Germinal center (tissue), 1 donor: ENCODE measurements around the gene SSH3.

Experiments used
- DNase-seq: peaks from one replicate; pipeline ENCODE4 v3.0.0; 2012; ENCODE audit warnings: mixed read lengths, low spot score

The SSH3 gene

GRCh38 chr11:67268081-67268961, 35.0 kb upstream of the SSH3 start:
- peak; percentile 65 for DNase-seq

DNA sequence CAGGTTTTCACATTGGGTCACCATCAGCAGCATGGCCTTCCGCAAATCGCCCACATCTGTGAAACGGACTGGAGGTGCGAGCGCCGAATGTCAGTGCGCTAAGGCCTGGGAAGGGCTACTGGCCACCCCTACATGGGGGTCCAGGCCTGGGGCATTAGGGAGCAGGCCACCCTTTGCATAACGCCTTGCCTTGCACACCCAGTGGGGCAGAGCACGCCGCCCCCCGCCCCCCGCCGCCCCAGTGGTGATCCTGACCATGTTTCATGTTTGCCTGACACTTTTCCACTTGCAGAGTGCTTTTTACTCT, 34.4 kb upstream of the SSH3 start:
- DNase-seq: no peak

DNA sequence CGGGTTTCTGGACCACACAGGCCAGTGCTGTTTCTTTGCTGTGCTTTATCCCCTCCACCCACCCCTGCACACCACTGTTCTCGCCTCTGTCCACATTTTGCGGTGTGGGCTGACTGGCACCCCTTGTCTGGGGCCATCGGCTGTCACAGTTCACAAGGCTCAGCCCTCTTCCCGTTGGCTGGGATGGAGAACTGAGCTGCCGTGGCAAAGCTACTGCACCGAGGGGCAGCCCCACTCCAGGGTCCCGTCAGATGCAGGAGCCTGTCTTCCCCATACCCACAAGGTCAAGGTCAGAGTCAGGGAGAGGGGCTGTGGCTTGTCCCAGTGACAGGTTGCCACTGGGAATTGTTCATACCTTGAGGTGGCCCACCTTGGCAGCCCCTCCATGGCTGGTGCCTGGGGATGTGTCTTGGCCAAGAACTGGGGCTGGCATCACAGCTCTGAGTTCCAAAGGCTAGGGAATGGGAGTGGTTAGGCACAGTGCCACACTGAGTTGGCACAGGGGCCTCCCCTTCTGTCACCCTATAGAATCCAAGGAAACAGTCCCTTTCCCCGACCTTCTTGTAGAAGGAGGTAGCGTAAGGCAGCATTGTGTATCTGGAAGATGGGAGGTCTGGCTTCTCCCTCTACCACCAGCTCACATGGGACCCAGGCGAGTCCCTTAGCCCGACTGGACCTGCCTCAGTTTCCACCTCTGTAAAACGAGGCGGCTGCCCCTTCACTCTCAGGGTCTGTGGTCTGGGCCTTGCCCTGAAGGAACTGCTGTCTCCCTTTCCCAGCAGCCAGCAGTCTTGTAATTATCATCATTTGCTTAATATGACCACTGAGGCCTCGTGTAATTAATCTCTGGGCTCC, 33.7 kb upstream of the SSH3 start:
- DNase-seq: peak; percentile 20

DNA sequence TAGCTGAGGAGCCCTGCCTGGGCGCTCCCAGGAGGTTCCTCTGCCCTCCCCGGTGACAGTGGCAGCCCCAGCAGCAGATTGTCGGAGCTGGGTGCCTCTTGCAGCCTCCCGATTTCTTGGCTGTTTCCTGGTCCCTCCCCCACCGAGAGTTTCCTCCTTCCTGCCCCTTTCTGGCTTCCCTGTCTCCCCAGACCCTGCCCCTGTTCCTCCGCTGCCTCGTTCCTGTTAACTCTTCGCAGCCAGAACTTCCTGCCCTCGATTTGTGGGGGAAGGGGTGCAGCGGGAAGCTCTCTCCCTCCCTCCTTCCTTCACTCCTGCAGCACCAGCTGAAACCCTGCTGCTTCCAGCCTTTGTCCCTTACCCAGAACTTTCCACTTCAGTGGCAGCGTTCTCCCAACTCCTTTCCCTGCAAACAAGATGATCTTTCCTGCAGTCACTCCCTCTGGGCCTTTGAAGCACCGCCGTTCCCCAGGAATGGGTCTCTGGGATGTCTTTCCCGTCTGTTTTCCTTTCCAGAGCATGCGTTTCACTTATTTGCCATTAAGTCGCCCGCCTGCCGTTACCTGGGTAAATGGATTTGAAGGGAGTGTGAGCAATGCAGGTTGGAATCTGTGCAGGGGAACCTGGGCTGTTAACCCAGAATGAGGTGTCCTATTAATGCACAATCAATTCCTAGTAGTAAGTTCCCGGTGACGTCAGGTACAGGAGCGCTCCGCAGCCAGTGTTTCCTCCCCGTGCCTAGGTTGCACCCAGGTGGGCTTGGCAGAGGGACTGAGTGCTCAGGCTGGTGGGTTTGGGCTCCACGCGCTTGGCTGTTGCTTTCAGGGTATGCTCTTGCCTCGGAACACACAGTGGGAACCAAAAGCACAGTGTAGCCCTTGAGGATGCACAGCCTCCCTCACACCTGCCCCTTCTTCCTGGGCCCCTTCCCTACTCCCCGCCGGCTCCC, 32.8 kb upstream of the SSH3 start:
- peak; percentile 29 for DNase-seq

GRCh38 chr11:67271205-67271540, 32.2 kb upstream of the SSH3 start:
- no peak for DNase-seq

GRCh38 chr11:67271541-67272284, 31.6 kb upstream of the SSH3 start:
- peak; percentile 56 for DNase-seq

DNA sequence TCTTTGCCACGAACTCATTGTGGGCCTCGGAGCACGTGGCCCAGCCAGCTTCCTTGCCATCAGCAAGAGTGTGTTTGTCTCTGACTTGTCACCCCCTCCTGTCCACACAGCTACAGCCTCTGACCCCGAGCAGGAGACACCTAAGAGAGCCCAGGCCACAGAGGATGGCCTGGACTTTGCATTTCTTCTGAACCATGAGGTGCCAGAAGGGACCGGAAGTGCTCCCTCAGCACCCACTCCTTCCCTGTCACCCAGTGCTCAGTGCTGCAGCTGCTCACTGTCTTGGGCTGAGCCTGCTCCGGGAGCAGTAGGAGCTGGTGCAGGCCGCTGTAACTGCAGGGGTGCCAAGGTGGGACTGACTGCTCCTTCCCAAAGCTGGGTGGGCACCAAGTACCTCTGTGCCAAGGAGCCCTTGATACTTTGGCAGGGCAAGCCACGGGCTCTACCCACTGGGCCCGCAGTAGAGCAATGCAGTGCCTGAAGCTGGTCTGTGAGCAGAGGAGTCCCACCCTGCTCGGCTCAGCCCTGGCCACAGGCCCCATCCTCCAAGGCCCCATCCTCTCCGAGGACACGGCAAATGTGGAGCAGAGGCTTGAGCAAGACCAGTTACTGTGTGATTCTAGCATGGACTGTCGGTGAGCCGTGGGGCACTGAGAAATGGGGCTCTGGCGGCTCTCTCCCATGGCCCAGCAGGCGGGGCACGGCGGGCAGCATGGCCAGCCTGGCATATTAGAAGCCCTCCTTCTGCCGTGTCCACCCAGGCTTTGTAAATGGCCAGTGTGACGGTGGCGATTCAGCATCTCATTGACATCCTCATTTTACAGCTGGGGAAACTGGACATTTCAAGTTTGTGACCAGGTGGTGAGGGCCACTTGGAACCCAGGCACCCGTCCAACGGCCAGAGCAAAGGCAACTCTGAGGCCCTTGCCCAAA, 30.7 kb upstream of the SSH3 start:
- DNase-seq: peak; percentile 52

- DNase-seq: peak; percentile 30
These were observed 29.9 kb upstream of the SSH3 start for GRCh38 chr11:67273260-67273990.

- DNase-seq: no peak
These were observed 28.3 kb upstream of the SSH3 start for GRCh38 chr11:67274768-67275605.

DNA sequence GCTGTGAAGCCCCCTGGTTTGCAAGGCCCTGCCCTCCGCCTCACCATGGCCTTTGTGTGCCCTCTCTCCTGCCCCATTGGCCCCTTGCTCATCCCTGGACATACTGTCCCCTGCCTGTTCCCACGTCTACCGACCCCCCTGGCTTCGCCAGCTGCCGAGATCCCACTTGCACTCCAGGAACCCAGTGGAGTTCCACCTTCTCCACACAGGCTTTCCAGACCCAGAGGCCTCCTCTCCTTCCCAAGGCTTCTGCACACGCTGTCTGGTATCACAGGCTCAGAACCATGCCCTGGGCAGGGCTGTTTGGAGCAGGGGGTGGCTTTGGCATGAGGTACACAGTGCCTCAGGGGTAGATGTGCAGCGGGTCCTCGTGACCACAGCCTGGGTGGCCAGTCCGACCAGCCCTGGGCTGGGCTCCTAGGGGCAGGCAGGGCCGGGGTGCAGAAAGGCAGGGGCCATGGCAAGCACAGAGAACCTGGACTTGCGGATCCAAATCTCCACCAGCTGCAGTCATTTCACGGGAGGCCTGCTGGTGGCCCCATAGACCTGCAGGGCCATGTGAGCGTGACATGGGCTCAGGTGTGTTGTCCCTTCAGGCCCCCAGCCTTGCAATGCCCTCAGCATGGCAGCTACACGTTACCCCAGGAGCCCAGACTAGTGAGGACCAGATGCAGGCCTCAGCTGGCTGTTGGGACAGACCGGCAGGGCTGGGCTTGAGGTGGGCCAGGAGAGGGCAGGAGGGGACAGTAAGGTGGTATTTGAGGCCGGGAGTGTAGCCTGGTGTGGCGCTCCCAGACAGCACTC, 27.5 kb upstream of the SSH3 start:
- no peak for DNase-seq

GRCh38 chr11:67276781-67277230, 26.5 kb upstream of the SSH3 start:
- peak; percentile 29 for DNase-seq

DNA sequence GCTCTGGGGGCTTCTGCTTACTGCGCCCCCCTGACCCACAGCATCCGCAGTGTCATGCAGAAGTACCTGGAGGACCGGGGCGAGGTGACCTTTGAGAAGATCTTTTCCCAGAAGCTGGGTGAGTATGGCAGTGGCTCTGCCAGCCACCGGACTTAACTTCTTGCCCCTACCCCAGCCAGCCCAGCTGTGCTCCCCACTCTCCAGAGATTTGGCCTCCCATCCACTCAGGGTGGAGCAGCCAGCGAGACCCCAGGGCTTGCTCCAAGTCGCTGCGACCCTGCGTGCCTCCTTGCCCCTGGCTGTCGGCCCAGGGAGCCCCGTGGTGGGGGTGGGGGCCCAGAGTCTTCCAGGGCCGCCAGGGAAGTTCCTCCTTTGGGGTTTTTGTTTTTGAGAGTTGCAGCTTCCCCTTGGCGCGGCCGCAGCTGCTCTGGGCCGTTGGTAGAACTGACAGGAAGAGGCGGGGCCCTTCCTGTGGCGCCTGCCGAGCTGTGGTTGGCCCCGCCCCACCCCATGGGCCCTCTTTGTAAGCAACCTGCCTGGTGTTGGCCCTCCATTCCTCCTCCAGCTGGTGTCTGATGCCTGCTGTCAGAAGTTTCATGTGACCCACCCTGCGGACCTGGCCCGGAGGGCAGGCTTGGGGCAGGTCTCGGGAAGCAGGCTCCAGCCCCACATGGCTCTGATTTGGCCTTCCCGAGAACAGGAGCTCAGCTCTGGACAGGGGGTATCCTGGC, 25.9 kb upstream of the SSH3 start:
- DNase-seq: peak; percentile 89

- no peak for DNase-seq
These were observed 25.0 kb upstream of the SSH3 start for GRCh38 chr11:67278135-67278938.

- no peak for DNase-seq
These were observed 24.3 kb upstream of the SSH3 start for GRCh38 chr11:67278939-67279588.

DNA sequence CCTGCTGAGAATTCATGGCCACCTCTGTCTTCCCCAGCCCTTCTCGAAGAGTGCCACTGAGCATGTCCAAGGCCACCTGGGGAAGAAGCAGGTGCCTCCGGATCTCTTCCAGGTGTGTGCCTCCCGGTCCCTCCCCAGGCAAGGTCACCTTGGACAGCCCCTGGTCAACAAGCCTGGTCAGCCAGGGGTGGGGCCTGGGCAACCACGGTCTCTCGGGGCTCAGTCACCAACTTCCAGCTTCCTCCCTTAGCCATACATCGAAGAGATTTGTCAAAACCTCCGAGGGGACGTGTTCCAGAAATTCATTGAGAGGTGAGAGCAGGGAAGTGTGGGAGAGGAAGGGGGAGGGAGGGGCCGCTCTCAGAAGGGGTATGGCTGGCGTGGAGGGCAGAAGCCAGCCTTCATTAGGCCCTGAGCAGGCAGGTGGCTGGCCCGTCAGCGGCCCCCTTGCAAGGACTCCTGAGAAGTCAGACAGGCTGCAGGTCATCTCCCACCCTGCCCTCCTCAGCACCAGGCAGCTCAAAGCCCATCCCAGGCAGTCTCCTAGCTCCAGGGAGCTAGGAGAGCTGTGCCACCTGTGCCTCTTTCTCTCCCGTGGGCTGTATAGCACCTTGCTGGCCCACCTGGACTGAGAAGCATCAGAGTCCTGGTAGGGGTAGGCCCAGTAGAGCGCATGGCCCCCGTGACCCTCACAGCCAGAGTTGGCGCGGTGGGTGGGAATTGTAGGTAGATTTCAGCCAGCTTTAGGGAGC, 23.6 kb upstream of the SSH3 start:
- DNase-seq: no peak
